CMK (cell line): ENCODE results near the gene NSF.

Experiments used
- DNase-seq: peaks from one replicate; pipeline ENCODE4 v3.0.0-alpha.2; 2010; ENCODE audit warnings: low read depth

The NSF gene

GRCh38 chr17:46717999-46718398, 127.5 kb downstream of the NSF start:
- DNase-seq = no peak

GRCh38 chr17:46719891-46720290, 129.4 kb downstream of the NSF start:
- no peak for DNase-seq

GRCh38 chr17:46720408-46720807, 129.9 kb downstream of the NSF start:
- no peak for DNase-seq

- no peak for DNase-seq
Observed at GRCh38 chr17:46722662-46723285, 132.3 kb downstream of the NSF start.

- no peak for DNase-seq
Observed at GRCh38 chr17:46726206-46726605, 135.7 kb downstream of the NSF start.

GRCh38 chr17:46727572-46728348, 137.3 kb downstream of the NSF start:
- DNase-seq = no peak

- DNase-seq = no peak
Observed at GRCh38 chr17:46730026-46730425, 139.6 kb downstream of the NSF start.

- DNase-seq = no peak
Observed at GRCh38 chr17:46730679-46731078, 140.2 kb downstream of the NSF start.

- DNase-seq = no peak
Observed at GRCh38 chr17:46732160-46732559, 141.7 kb downstream of the NSF start.

- no peak for DNase-seq
Observed at GRCh38 chr17:46732754-46733398, 142.4 kb downstream of the NSF start.

- DNase-seq = no peak
Observed at GRCh38 chr17:46733837-46734475, 143.5 kb downstream of the NSF start.

- no peak for DNase-seq
Observed at GRCh38 chr17:46736100-46736499, 145.6 kb downstream of the NSF start.

GRCh38 chr17:46737326-46737725, 146.9 kb downstream of the NSF start:
- DNase-seq = no peak

- no peak for DNase-seq
Observed at GRCh38 chr17:46738544-46738943, 148.1 kb downstream of the NSF start.

- no peak for DNase-seq
Observed at GRCh38 chr17:46739982-46740381, 149.5 kb downstream of the NSF start.

- no peak for DNase-seq
Observed at GRCh38 chr17:46741122-46741730, 150.8 kb downstream of the NSF start.

- peak; percentile 1 for DNase-seq
Observed at GRCh38 chr17:46742565-46743270, 152.2 kb downstream of the NSF start.

- no peak for DNase-seq
Observed at GRCh38 chr17:46744441-46744840, 154.0 kb downstream of the NSF start.

GRCh38 chr17:46745376-46745775, 154.9 kb downstream of the NSF start:
- no peak for DNase-seq

GRCh38 chr17:46751425-46751824, 161.0 kb downstream of the NSF start:
- DNase-seq = no peak

- DNase-seq = no peak
Observed at GRCh38 chr17:46753776-46754175, 163.3 kb downstream of the NSF start.
